Endothelial cell of umbilical vein (primary cell): ENCODE results near the gene NUP160. TPM values are rescaled to one million over a fixed set of nuclear protein-coding genes. Genes with fewer than 3 reads are reported as not detected.

ENCODE experiments used
- BruUV-seq: library from RNA; stranded (reverse); fragments of 400-500 nt; replicated peaks from 2 replicates; lab custom pipeline; 2021; lab: Mats Ljungman, UMichigan
- CTCF ChIA-PET: fragments of 300-600, 350-600 bp; sonication (Branson Sonifier 250); formaldehyde crosslinking; loops from one replicate; lab custom pipeline; 2021; ENCODE audit warnings: antibody characterized with exemption, inconsistent platforms; lab: Charles Lee
- POLR2A ChIA-PET: fragments of 300-600, 350-600 bp; sonication (Branson Sonifier 250); formaldehyde crosslinking; loops from one replicate; lab custom pipeline; 2021; ENCODE audit warnings: antibody characterized with exemption, inconsistent platforms; lab: Charles Lee
- DNase-seq: peaks from one replicate; pipeline ENCODE4 v3.0.0-alpha.2; 2011; ENCODE audit warnings: low read depth, low spot score
- FAIRE-seq: peaks from 2 replicates; lab custom pipeline; 2011; peaks lifted over from hg19 to GRCh38; lab: Jason Lieb, UNC
- H2AFZ ChIP-seq: 2 replicates; pipeline ENCODE4 v1.6.0; 2012; ENCODE audit warnings: low read depth, low read length, control low read depth, inconsistent platforms
- H3K27ac ChIP-seq: 2 replicates; pipeline ENCODE4 v1.5.1; 2011; ENCODE audit warnings: low read depth, mild to moderate bottlenecking, control low read depth, low read length, moderate library complexity; ENCODE audit not compliant: insufficient read depth
- H3K27me3 ChIP-seq, 2 experiments: 2 replicates each; pipeline versions ENCODE4 v1.6.0 to v1.6.1; 2011; ENCODE audit warnings: low read length in 2 of 2, mixed read lengths in 1 of 2; ENCODE audit not compliant: control insufficient read depth in 2 of 2, insufficient read depth in 2 of 2
- H3K36me3 ChIP-seq, 2 experiments: 2 replicates in 1 of 2; 3 replicates in 1 of 2; pipeline ENCODE4 v1.5.1; 2011; ENCODE audit warnings: low read length in 2 of 2, mild to moderate bottlenecking in 1 of 2, moderate library complexity in 1 of 2; ENCODE audit not compliant: control insufficient read depth in 2 of 2, insufficient read depth in 2 of 2; ENCODE audit errors: extremely low read depth in 1 of 2
- H3K4me1 ChIP-seq: 3 replicates; pipeline ENCODE4 v1.5.1; 2011; ENCODE audit warnings: mild to moderate bottlenecking, low read length; ENCODE audit not compliant: control insufficient read depth, insufficient read depth; ENCODE audit errors: extremely low read depth
- H3K4me2 ChIP-seq: 2 replicates; pipeline ENCODE4 v1.6.1; 2011; ENCODE audit warnings: low read length, control low read depth, mixed read lengths; ENCODE audit not compliant: insufficient read depth
- H3K4me3 ChIP-seq, 3 experiments: fragments of 200-600 bp in 1 of 3; sonication (generic), shearing (Covaris generic) in 1 of 3; replicated peaks in 1 of 3; 2 replicates each; pipeline ENCODE4 v1.5.1; 2011 to 2016; ENCODE audit warnings: control low read depth in 3 of 3, low read length in 3 of 3, mild to moderate bottlenecking in 2 of 3, inconsistent platforms in 1 of 3, low read depth in 1 of 3, moderate library complexity in 1 of 3; ENCODE audit not compliant: insufficient read depth in 1 of 3
- H3K79me2 ChIP-seq: 2 replicates; pipeline ENCODE4 v1.6.0; 2012; ENCODE audit warnings: low read length, inconsistent platforms; ENCODE audit not compliant: control insufficient read depth, insufficient read depth
- H3K9ac ChIP-seq: replicated peaks from 2 replicates; pipeline ENCODE3; 2011; ENCODE audit warnings: low read length, control low read depth; ENCODE audit not compliant: insufficient read depth; ENCODE audit errors: extremely low read depth
- H3K9me1 ChIP-seq: replicated peaks from 3 replicates; pipeline ENCODE4 v1.6.0; 2011; ENCODE audit warnings: mild to moderate bottlenecking, low read length; ENCODE audit not compliant: control insufficient read depth, insufficient read depth; ENCODE audit errors: extremely low read depth
- H3K9me3 ChIP-seq: replicated peaks from 2 replicates; pipeline ENCODE4 v1.5.1; 2012; ENCODE audit warnings: low read length, inconsistent platforms; ENCODE audit not compliant: control insufficient read depth, insufficient read depth
- H4K20me1 ChIP-seq: replicated peaks from 2 replicates; pipeline ENCODE3; 2011; ENCODE audit warnings: mild to moderate bottlenecking, low read length; ENCODE audit not compliant: control insufficient read depth, insufficient read depth; ENCODE audit errors: extremely low read depth
- CTCF ChIP-seq, 2 donors: IDR thresholded peaks; 1 replicate in 1 of 2; 2 replicates in 1 of 2; pipeline ENCODE4 v1.5.1; 2011; ENCODE audit warnings: low read length in 2 of 2, mild to moderate bottlenecking in 2 of 2, moderate library complexity in 2 of 2, control low read depth in 1 of 2, inconsistent platforms in 1 of 2, low read depth in 1 of 2; ENCODE audit not compliant: insufficient read depth in 1 of 2; ENCODE audit errors: extremely low read depth in 1 of 2
- EZH2 ChIP-seq: IDR thresholded peaks from 2 replicates; pipeline ENCODE4 v1.6.1; 2012; ENCODE audit warnings: borderline replicate concordance, low read depth, mild to moderate bottlenecking, moderate library complexity, low read length, inconsistent platforms; ENCODE audit not compliant: severe bottlenecking
- FOS ChIP-seq: IDR thresholded peaks from 2 replicates; pipeline ENCODE4 v1.6.1; 2011; ENCODE audit warnings: mild to moderate bottlenecking, low read length, moderate library complexity, borderline replicate concordance; ENCODE audit not compliant: insufficient read depth
- GATA2 ChIP-seq: IDR thresholded peaks from 2 replicates; pipeline ENCODE4 v1.7.0; 2011; ENCODE audit warnings: low read depth, mild to moderate bottlenecking, moderate library complexity, mixed read lengths, low read length; ENCODE audit not compliant: insufficient read length, insufficient read depth
- JUN ChIP-seq: IDR thresholded peaks from 2 replicates; pipeline ENCODE4 v1.6.1; 2011; ENCODE audit warnings: borderline replicate concordance, low read depth; ENCODE audit not compliant: insufficient read length, insufficient read depth
- MAX ChIP-seq: IDR thresholded peaks from 2 replicates; pipeline ENCODE4 v1.6.1; 2011; ENCODE audit not compliant: insufficient read depth, insufficient read length
- MYC ChIP-seq: IDR thresholded peaks from one replicate; pipeline ENCODE4 v1.6.1; 2011; ENCODE audit warnings: mild to moderate bottlenecking, low read depth, low read length
- POLR2A ChIP-seq: IDR thresholded peaks from 2 replicates; pipeline ENCODE4 v1.6.1; 2012; ENCODE audit warnings: low read depth, mild to moderate bottlenecking, control low read depth, low read length
- dilution Hi-C: fragments of 300-500 bp; cut with MboI; formaldehyde crosslinking; loops from one replicate; pipeline ENCODE4 v1.15.0; 2019; ENCODE audit warnings: low sequenced_read_pairs; ENCODE audit not compliant: extremely low pct_ligation_motif_present
- intact Hi-C: fragments of 100-400 bp; cut with micrococcal nuclease; formaldehyde crosslinking; loops from one replicate; pipeline ENCODE4 v1.10.0; 2022
- polyA plus RNA-seq, 4 experiments: library from polyadenylated mRNA; depleted of rRNA in 3 of 4; stranded (reverse) in 3 of 4; unstranded in 1 of 4; fragments of >200 nt; gene quantifications; 2 replicates each; pipeline versions ENCODE4 v1.2.1 to v1.2.3, GENCODE V29; 2011 to 2012; ENCODE audit warnings: missing spikeins in 1 of 4
- total RNA-seq: library from RNA; stranded (reverse); gene quantifications from 2 replicates; pipeline ENCODE4 v1.2.3, GENCODE V29; 2021

NUP160 gene
- total and polyA plus RNA-seq, 2 donors (not counting 3 experiments of a cell fraction or from before 2014, with no cell fraction given) = 15.4 to 39.6 TPM

- H3K9me3 ChIP-seq = no peaks in the 10 kb centered on the region
- H2AFZ ChIP-seq = no peak overlapping the region
- POLR2A ChIA-PET = no interaction called here
- no peaks in the 10 kb centered on the region for H3K79me2 ChIP-seq
- dilution Hi-C loops (no loop called here), intact Hi-C loops (no loop called here)
- peaks cover 3 to 9% of the 10 kb centered on the region in 2 experiments for H3K36me3 ChIP-seq
- no peak for TF ChIP-seq FOS
- no peak for TF ChIP-seq POLR2A
- no peak for TF ChIP-seq JUN
- no peak for TF ChIP-seq CTCF (IDR thresholded peaks at IDR 0.05; ENCODE audit: extremely low read depth in 1 of 2, insufficient read depth in 1 of 2, low read depth in 1 of 2, low read length in 2 of 2)
- no peak for TF ChIP-seq MAX
- no peak for TF ChIP-seq MYC
- TF ChIP-seq EZH2 = no peak
- TF ChIP-seq GATA2 = no peak
- FAIRE-seq (no peak), DNase-seq (no peak)
- CTCF ChIA-PET = no interaction called here
- H3K27me3 ChIP-seq = no peaks in the 10 kb centered on the region
- BruUV-seq = no TSS peak
- H3K9ac ChIP-seq = no peak overlapping the region
- H3K4me1 ChIP-seq = no peaks in the 10 kb centered on the region
- no peak overlapping the region for H3K4me3 ChIP-seq
- no peaks in the 10 kb centered on the region for H3K9me1 ChIP-seq
- H4K20me1 ChIP-seq = no peaks in the 10 kb centered on the region
- H3K27ac ChIP-seq = no peak overlapping the region
- no peak overlapping the region for H3K4me2 ChIP-seq
Observed at GRCh38 chr11:47786373-47786772, 61.8 kb downstream of the NUP160 start.
